CD4-positive, CD25-positive, alpha-beta regulatory T cell (primary cell): ENCODE data around the gene PIK3CD. TPM values are rescaled to one million over a fixed set of nuclear protein-coding genes. Genes with fewer than 3 reads are reported as not detected.

ENCODE experiments used
- ATAC-seq, 2 donors: fragments of 150-1000 bp; cut with Tn5 transposase; one replicate each; pipeline ENCODE4 v1.10.0; 2021; ENCODE audit warnings: low read depth in 2 of 2, moderate number of reproducible peaks in 2 of 2, moderate library complexity in 1 of 2
- DNase-seq, 3 donors: peaks; one replicate each; pipeline versions ENCODE4 v3.0.0 to v3.0.0-alpha.2; 2012 to 2022; ENCODE audit warnings: mixed read lengths in 1 of 3
- H3K27ac ChIP-seq: one replicate; pipeline ENCODE4 v1.7.0; 2013; ENCODE audit warnings: mild to moderate bottlenecking, low read length; ENCODE audit not compliant: insufficient read depth, poor library complexity, severe bottlenecking
- H3K27me3 ChIP-seq: one replicate; pipeline ENCODE4 v1.7.0; 2013; ENCODE audit warnings: low read length; ENCODE audit not compliant: control insufficient read depth, insufficient read depth
- H3K36me3 ChIP-seq: one replicate; pipeline ENCODE4 v1.7.0; 2013; ENCODE audit warnings: mild to moderate bottlenecking, low read length, moderate library complexity; ENCODE audit not compliant: control insufficient read depth, insufficient read depth
- H3K4me1 ChIP-seq: 2 replicates; pipeline ENCODE4 v1.7.0; 2013; ENCODE audit warnings: mild to moderate bottlenecking, low read length; ENCODE audit not compliant: insufficient read depth, control insufficient read depth, poor library complexity, severe bottlenecking
- H3K4me3 ChIP-seq: one replicate; pipeline ENCODE4 v1.7.0; 2013; ENCODE audit warnings: low read depth, mild to moderate bottlenecking, low read length, moderate library complexity
- H3K9me3 ChIP-seq, 2 experiments: 1 replicate in 1 of 2; 2 replicates in 1 of 2; pipeline ENCODE4 v1.7.0; 2013; ENCODE audit warnings: low read length in 2 of 2, mild to moderate bottlenecking in 1 of 2, moderate library complexity in 1 of 2; ENCODE audit not compliant: control insufficient read depth in 2 of 2
- H3K27ac Mint-ChIP-seq, 3 donors: one replicate each; pipeline ENCODE4 v1.8.0; 2020 to 2022; ENCODE audit warnings: mild to moderate bottlenecking in 3 of 3, mixed read lengths in 3 of 3, moderate library complexity in 2 of 3
- H3K27me3 Mint-ChIP-seq: one replicate; pipeline ENCODE4 v1.8.0; 2022; ENCODE audit warnings: mild to moderate bottlenecking, mixed read lengths
- H3K36me3 Mint-ChIP-seq: one replicate; pipeline ENCODE4 v1.8.0; 2020; ENCODE audit warnings: mixed read lengths
- H3K4me1 Mint-ChIP-seq, 4 donors: one replicate each; pipeline ENCODE4 v1.8.0; 2020 to 2022; ENCODE audit warnings: mixed read lengths in 4 of 4, mild to moderate bottlenecking in 1 of 4
- H3K4me3 Mint-ChIP-seq, 4 donors: one replicate each; pipeline ENCODE4 v1.8.0; 2020 to 2022; ENCODE audit warnings: mild to moderate bottlenecking in 4 of 4, mixed read lengths in 4 of 4, moderate library complexity in 3 of 4
- H3K9me3 Mint-ChIP-seq, 7 donors: one replicate each; pipeline ENCODE4 v1.8.0; 2020 to 2022; ENCODE audit warnings: mixed read lengths in 7 of 7, mild to moderate bottlenecking in 3 of 7, moderate library complexity in 2 of 7
- polyA plus RNA-seq, 4 donors: library from polyadenylated mRNA; unstranded; fragments of 300-500 nt; fragmentation: Illumina TruSeq; gene quantifications; one replicate each; pipeline ENCODE4 v1.2.3, GENCODE V29; 2021
- total RNA-seq: library from RNA; stranded (reverse); gene quantifications from one replicate; pipeline ENCODE4 v1.2.3, GENCODE V29; 2022

The PIK3CD gene
- total and polyA plus RNA-seq, 5 donors from 2014 or later = 47.3 to 187 (median 55.4) TPM

GRCh38 chr1:9700340-9700739, 48.8 kb downstream of the PIK3CD start:
- ATAC-seq = no peak
- peaks cover 0 to 3% (median 0%) of the 10 kb centered on the region in 7 donors for H3K9me3 Mint-ChIP-seq
- H3K27ac ChIP-seq = no peak overlapping the region
- H3K36me3 Mint-ChIP-seq = peaks cover 30% of the 10 kb centered on the region
- no peaks in the 10 kb centered on the region for H3K9me3 ChIP-seq
- no peaks in the 10 kb centered on the region for H3K27me3 ChIP-seq
- H3K4me3 Mint-ChIP-seq = peak overlapping the region in 3 of 4 donors; percentile 15 to 61 (median 38)
- no peak for DNase-seq
- H3K4me3 ChIP-seq = no peak overlapping the region
- peaks cover 4% of the 10 kb centered on the region for H3K27me3 Mint-ChIP-seq
- H3K27ac Mint-ChIP-seq = peak overlapping the region in 2 of 3 donors; percentile 39 to 73
- peaks cover 31% of the 10 kb centered on the region for H3K4me1 ChIP-seq
- peaks cover 29% of the 10 kb centered on the region for H3K36me3 ChIP-seq
- peaks cover 12 to 69% (median 48%) of the 10 kb centered on the region in 4 donors for H3K4me1 Mint-ChIP-seq

- peaks cover 15 to 77% (median 57%) of the 10 kb centered on the region in 4 donors for H3K4me1 Mint-ChIP-seq
- peak overlapping the region in 2 of 4 donors; percentile 28 to 38 for H3K4me3 Mint-ChIP-seq
- peaks cover 37% of the 10 kb centered on the region for H3K36me3 Mint-ChIP-seq
- H3K4me1 ChIP-seq = peaks cover 42% of the 10 kb centered on the region
- no peaks in the 10 kb centered on the region for H3K27me3 ChIP-seq
- ATAC-seq (no peak), DNase-seq (no peak)
- no peak overlapping the region for H3K27ac ChIP-seq
- H3K36me3 ChIP-seq = peaks cover 29% of the 10 kb centered on the region
- H3K27ac Mint-ChIP-seq = peak overlapping the region in 2 of 3 donors; percentile 29 to 74
- H3K4me3 ChIP-seq = no peak overlapping the region
- peaks cover 0 to 3% (median 0%) of the 10 kb centered on the region in 7 donors for H3K9me3 Mint-ChIP-seq
- peaks cover 4% of the 10 kb centered on the region for H3K27me3 Mint-ChIP-seq
- H3K9me3 ChIP-seq = no peaks in the 10 kb centered on the region
Measured at GRCh38 chr1:9701665-9702064, 50.1 kb downstream of the PIK3CD start.

- H3K9me3 ChIP-seq = no peaks in the 10 kb centered on the region
- Mint-ChIP-seq H3K36me3 (peaks cover 37% of the 10 kb centered on the region), H3K27ac (peak overlapping the region; percentile 77 to 91 (median 80)), H3K4me1 (peaks cover 15 to 87% (median 62%) of the 10 kb centered on the region in 4 donors), H3K4me3 (peak overlapping the region; percentile 9 to 77 (median 72)), H3K9me3 (peaks cover 0 to 3% (median 0%) of the 10 kb centered on the region in 7 donors), H3K27me3 (peaks cover 4% of the 10 kb centered on the region)
- peaks cover 32% of the 10 kb centered on the region for H3K36me3 ChIP-seq
- peak overlapping the region; percentile 1 for H3K27ac ChIP-seq
- no peaks in the 10 kb centered on the region for H3K27me3 ChIP-seq
- peaks cover 51% of the 10 kb centered on the region for H3K4me1 ChIP-seq
- ATAC-seq = no peak
- no peak for DNase-seq
- H3K4me3 ChIP-seq = no peak overlapping the region
Measured at GRCh38 chr1:9703165-9703509, 51.6 kb downstream of the PIK3CD start.

GRCh38 chr1:9703681-9704080, 52.1 kb downstream of the PIK3CD start:
- peak overlapping the region; percentile 49 for H3K27ac ChIP-seq
- peak overlapping the region; percentile 48 for H3K4me3 ChIP-seq
- peaks cover 30% of the 10 kb centered on the region for H3K36me3 ChIP-seq
- peaks cover 0 to 3% (median 0%) of the 10 kb centered on the region in 7 donors for H3K9me3 Mint-ChIP-seq
- H3K4me1 ChIP-seq = peaks cover 54% of the 10 kb centered on the region
- H3K9me3 ChIP-seq = no peaks in the 10 kb centered on the region
- peak overlapping the region; percentile 77 to 91 (median 80) for H3K27ac Mint-ChIP-seq
- H3K4me1 Mint-ChIP-seq = peaks cover 15 to 82% (median 57%) of the 10 kb centered on the region in 4 donors
- H3K4me3 Mint-ChIP-seq = peak overlapping the region; percentile 61 to 77 (median 72)
- ATAC-seq (no peak), DNase-seq (no peak)
- no peaks in the 10 kb centered on the region for H3K27me3 ChIP-seq
- H3K36me3 Mint-ChIP-seq = peaks cover 32% of the 10 kb centered on the region
- peaks cover 4% of the 10 kb centered on the region for H3K27me3 Mint-ChIP-seq

GRCh38 chr1:9705337-9706093, 54.0 kb downstream of the PIK3CD start:
- H3K9me3 Mint-ChIP-seq = peaks cover 0 to 3% (median 0%) of the 10 kb centered on the region in 7 donors
- H3K4me1 Mint-ChIP-seq = peaks cover 15 to 81% (median 54%) of the 10 kb centered on the region in 4 donors
- no peak for ATAC-seq
- H3K27ac Mint-ChIP-seq = peak overlapping the region; percentile 7 to 87 (median 34)
- H3K27ac ChIP-seq = peak overlapping the region; percentile 33
- H3K27me3 ChIP-seq = no peaks in the 10 kb centered on the region
- H3K4me3 Mint-ChIP-seq = peak overlapping the region; percentile 64 to 76 (median 66)
- peaks cover 54% of the 10 kb centered on the region for H3K4me1 ChIP-seq
- no peak for DNase-seq
- peaks cover 25% of the 10 kb centered on the region for H3K36me3 ChIP-seq
- H3K4me3 ChIP-seq = peak overlapping the region; percentile 48
- peaks cover 4% of the 10 kb centered on the region for H3K27me3 Mint-ChIP-seq
- H3K9me3 ChIP-seq = no peaks in the 10 kb centered on the region
- peaks cover 36% of the 10 kb centered on the region for H3K36me3 Mint-ChIP-seq

- Histone ChIP-seq H3K27ac (peak overlapping the region; percentile 33), H3K4me1 (peaks cover 54% of the 10 kb centered on the region), H3K36me3 (peaks cover 24% of the 10 kb centered on the region), H3K27me3 (no peaks in the 10 kb centered on the region), H3K4me3 (no peak overlapping the region), H3K9me3 (no peaks in the 10 kb centered on the region)
- Mint-ChIP-seq H3K4me1 (peaks cover 15 to 77% (median 49%) of the 10 kb centered on the region in 4 donors), H3K36me3 (peaks cover 34% of the 10 kb centered on the region), H3K9me3 (peaks cover 0 to 3% (median 0%) of the 10 kb centered on the region in 7 donors), H3K27ac (peak overlapping the region in 2 of 3 donors; percentile 36 to 87), H3K4me3 (peak overlapping the region in 3 of 4 donors; percentile 21 to 76 (median 54)), H3K27me3 (peaks cover 4% of the 10 kb centered on the region)
- no peak for ATAC-seq
- no peak for DNase-seq
Measured at GRCh38 chr1:9706178-9706577, 54.6 kb downstream of the PIK3CD start.

- Histone ChIP-seq H3K4me3 (no peak overlapping the region), H3K9me3 (no peaks in the 10 kb centered on the region), H3K27me3 (no peaks in the 10 kb centered on the region), H3K27ac (peak overlapping the region; percentile 41), H3K36me3 (peaks cover 40% of the 10 kb centered on the region), H3K4me1 (peaks cover 47% of the 10 kb centered on the region)
- Mint-ChIP-seq H3K9me3 (peaks cover 0 to 1% (median 0%) of the 10 kb centered on the region in 7 donors), H3K4me3 (peak overlapping the region in 1 of 4 donors; percentile 56), H3K27ac (no peak overlapping the region), H3K27me3 (no peaks in the 10 kb centered on the region), H3K4me1 (peaks cover 12 to 74% (median 34%) of the 10 kb centered on the region in 4 donors), H3K36me3 (peaks cover 34% of the 10 kb centered on the region)
- no peak for ATAC-seq
- no peak for DNase-seq
Measured at GRCh38 chr1:9710037-9710436, 58.5 kb downstream of the PIK3CD start.
